ENCODE measurements around the gene GLTP.

DNA sequence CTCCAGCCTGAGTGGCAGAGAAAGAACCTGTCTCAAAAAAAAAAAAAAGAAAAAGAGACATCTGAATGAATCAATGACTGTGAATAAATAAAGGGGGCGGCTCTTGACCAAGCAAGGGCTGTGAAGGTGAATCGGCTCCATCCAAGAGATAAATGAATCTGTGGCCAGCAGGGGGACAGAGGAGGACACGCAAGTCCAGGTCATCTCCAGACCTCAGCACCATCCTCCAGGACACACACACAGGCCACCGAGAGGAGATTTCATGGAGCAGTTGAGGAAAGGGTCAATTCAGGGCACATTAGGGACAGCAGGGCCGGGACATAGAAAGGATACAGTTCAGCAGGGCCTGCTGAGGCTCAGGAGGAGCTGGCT lies 68.7 kb downstream of the GLTP start:
- TF ChIP-seq, protein P1, sequence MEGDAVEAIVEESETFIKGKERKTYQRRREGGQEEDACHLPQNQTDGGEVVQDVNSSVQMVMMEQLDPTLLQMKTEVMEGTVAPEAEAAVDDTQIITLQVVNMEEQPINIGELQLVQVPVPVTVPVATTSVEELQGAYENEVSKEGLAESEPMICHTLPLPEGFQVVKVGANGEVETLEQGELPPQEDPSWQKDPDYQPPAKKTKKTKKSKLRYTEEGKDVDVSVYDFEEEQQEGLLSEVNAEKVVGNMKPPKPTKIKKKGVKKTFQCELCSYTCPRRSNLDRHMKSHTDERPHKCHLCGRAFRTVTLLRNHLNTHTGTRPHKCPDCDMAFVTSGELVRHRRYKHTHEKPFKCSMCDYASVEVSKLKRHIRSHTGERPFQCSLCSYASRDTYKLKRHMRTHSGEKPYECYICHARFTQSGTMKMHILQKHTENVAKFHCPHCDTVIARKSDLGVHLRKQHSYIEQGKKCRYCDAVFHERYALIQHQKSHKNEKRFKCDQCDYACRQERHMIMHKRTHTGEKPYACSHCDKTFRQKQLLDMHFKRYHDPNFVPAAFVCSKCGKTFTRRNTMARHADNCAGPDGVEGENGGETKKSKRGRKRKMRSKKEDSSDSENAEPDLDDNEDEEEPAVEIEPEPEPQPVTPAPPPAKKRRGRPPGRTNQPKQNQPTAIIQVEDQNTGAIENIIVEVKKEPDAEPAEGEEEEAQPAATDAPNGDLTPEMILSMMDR (conservative IDR thresholded peaks at IDR 0.05 in 1 of 2, IDR thresholded peaks at IDR 0.05 in 1 of 2; ENCODE audit: extremely low read depth in 1 of 2, insufficient read depth in 1 of 2, low read depth in 1 of 2, low read length in 2 of 2): peak in 1 of 2 donors; percentile 15
- no peak for TF ChIP-seq EZH2 (IDR thresholded peaks at IDR 0.05; ENCODE audit: borderline replicate concordance, low read length)

Measured in mammary epithelial cell (primary cell).